Measurements from ENCODE around the gene UBASH3B.
"Not testable (repeated sequence)": the region's sequence is repeated elsewhere in the genome, so short reads cannot be mapped to it uniquely, and the experiment has no call there.

The UBASH3B gene

DNA sequence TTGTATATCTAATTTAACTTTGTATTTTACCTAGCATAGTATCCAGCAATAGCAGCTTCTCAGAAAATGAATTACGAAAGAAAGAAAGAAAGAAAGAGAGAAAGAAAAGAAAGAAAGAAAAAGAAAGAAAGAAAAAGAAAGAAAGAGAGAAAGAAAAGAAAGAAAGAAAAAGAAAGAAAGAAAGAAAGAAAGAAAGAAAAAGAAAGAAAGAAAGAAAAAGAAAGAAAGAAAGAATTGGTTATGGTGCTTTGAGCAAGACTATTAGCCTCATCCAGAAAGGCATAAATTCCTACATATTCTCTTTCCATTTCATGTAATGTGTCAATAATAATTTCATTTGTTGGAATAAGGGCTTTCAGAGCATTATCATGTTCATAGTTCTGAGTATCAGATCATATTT, 207.6 kb downstream of the UBASH3B start:
- DNase-seq = not testable (repeated sequence)

DNA sequence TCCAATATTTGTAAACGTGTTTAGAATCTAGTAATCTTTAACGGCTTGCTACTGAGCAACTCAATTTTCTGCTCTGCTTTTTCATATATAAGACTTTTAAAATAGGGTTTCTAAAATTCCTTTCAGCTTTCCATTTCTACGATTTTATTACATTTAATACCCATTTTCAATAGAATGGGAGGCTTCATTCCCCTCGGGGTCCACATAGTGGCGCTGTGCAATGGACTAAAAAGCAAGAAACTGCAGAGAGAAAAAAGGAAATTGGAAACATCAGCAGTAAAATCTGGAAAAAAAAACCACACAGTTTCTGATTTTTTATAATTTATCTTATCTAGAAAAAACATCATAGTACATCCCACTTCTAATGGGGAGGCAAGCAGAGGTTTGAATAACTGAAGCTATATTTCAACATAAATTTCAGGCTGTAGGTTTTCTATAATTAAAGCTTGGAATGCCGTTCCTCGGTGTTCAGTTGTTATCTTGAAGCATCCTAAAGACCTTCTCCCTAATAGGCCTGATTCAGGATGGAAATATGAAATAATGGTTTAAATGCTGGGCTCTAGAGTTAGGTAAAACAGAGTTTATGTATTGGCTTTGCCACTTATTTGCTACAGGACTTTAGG, 208.3 kb downstream of the UBASH3B start:
- peak; percentile 75 for DNase-seq
